ENCODE results near the gene ARL13A. TPM values are rescaled to one million over a fixed set of nuclear protein-coding genes. Genes with fewer than 3 reads are reported as not detected.

The ARL13A gene
- total and polyA plus RNA-seq, 2 of the 13 experiments (the other 11 are each of a cell fraction or from before 2014, with no cell fraction given), result not detected

DNA sequence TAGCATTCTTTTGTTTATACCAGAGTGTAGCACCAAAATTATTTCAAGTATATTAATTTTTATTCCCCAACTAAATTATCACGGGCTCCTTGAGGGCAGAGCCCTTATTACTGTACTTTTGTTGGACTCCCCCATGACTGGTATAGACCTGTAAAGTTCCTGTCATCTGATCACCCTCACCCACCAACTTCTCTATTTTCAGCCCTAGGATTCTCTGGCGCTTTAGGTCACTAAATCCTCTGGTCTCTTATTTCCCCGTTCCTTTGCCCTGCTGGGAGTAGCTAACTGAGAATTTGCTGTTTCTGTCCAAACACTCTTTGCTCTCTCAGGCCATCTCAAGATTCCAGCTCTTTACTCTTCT is 37.6 kb upstream of the ARL13A start:
- no peak for TF ChIP-seq CSRNP1 (CRISPR knock-in tag; IDR thresholded peaks at IDR 0.05)
- H3K79me2 ChIP-seq (ENCODE audit: insufficient read depth, low read length), result no peaks in the 10 kb centered on the region
- no peak overlapping the region for H3K9ac ChIP-seq (ENCODE audit: insufficient read depth, low read depth, low read length)
- H3K27ac ChIP-seq (ENCODE audit: extremely low read length, insufficient read depth, low read length), result no peak overlapping the region
- ChIA-PET CTCF (ENCODE audit: low intra/inter-chr PET ratio, low total read pairs) (no interaction called here), POLR2A (no interaction called here)
- in situ Hi-C loops (cut with HindIII; ENCODE audit: extremely low pct_ligation_motif_present, low pct_unique_long_range_greater_than_20kb), result no loop called here
- no peak overlapping the region for H3K4me2 ChIP-seq (ENCODE audit: low read depth, low read length)
- no peaks in the 10 kb centered on the region for H3K36me3 ChIP-seq (replicated peaks in 1 of 2; ENCODE audit: control insufficient read depth in 1 of 2, insufficient read depth in 2 of 2, low read length in 2 of 2)
- H2AFZ ChIP-seq (ENCODE audit: low read length), result no peak overlapping the region
- no peaks in the 10 kb centered on the region for H4K20me1 ChIP-seq (ENCODE audit: insufficient read depth, low read length)
- BruUV-seq (replicated peaks), result no TSS peak
- 33% methylated on average over 3 of the region's 3 CpGs for WGBS (ENCODE audit: low lambda C conversion rate)
- ATAC-seq (no peak), DNase-seq (ENCODE audit: low spot score) (no peak), FAIRE-seq (no peak)
- H3K4me1 ChIP-seq (ENCODE audit: insufficient read depth, low read length), result peaks cover 6% of the 10 kb centered on the region; the same call in 1 of the 2 replicates
- intact Hi-C loops (cut with micrococcal nuclease; ENCODE audit: unreplicated experiment), result no loop called here
- no peak overlapping the region for H3K4me3 ChIP-seq (replicated peaks in 1 of 3; ENCODE audit: insufficient read depth in 1 of 3, low read depth in 2 of 3, low read length in 3 of 3)
- no peaks in the 10 kb centered on the region for H3K27me3 ChIP-seq (ENCODE audit: control insufficient read depth in 1 of 2, insufficient read depth in 2 of 2, low read length in 2 of 2)
- no peaks in the 10 kb centered on the region for H3K9me3 ChIP-seq (ENCODE audit: low read length)

DNA sequence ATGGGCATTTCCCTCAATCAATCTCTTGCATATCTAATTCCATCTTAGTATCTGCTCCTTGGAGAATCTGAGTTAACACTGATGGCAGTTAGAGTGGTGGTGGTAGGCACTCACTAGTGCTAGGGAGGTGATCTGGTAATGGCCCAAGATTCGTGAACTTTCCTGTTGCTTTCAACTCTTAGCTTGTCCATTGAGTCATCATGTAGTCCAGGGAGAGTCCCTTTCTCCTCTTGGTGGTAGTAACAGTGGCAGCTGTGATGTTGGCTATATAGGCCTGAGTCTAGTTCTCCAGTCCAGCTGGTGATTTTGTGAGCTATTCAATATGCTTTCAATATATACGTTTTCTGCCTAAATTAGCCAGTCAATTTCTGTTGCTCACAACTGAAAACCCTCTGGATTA is 33.7 kb upstream of the ARL13A start:
- FAIRE-seq (no peak), ATAC-seq (no peak)
- in situ Hi-C loops (cut with HindIII; ENCODE audit: extremely low pct_ligation_motif_present, low pct_unique_long_range_greater_than_20kb), result no loop called here

More for the DNA sequence above, 33.7 kb upstream of the ARL13A start:
- Histone ChIP-seq H3K36me3 (replicated peaks in 1 of 2; ENCODE audit: control insufficient read depth in 1 of 2, insufficient read depth in 2 of 2, low read length in 2 of 2) (no peaks in the 10 kb centered on the region), H3K27me3 (ENCODE audit: control insufficient read depth in 1 of 2, insufficient read depth in 2 of 2, low read length in 2 of 2) (no peaks in the 10 kb centered on the region), H3K9me3 (ENCODE audit: low read length) (no peaks in the 10 kb centered on the region), H2AFZ (ENCODE audit: low read length) (no peak overlapping the region), H3K4me3 (replicated peaks in 1 of 3; ENCODE audit: insufficient read depth in 1 of 3, low read depth in 2 of 3, low read length in 3 of 3) (no peak overlapping the region), H3K27ac (ENCODE audit: extremely low read length, insufficient read depth, low read length) (no peak overlapping the region), H4K20me1 (ENCODE audit: insufficient read depth, low read length) (no peaks in the 10 kb centered on the region), H3K4me1 (ENCODE audit: insufficient read depth, low read length) (no peaks in the 10 kb centered on the region), H3K9ac (ENCODE audit: insufficient read depth, low read depth, low read length) (no peak overlapping the region), H3K79me2 (ENCODE audit: insufficient read depth, low read length) (no peaks in the 10 kb centered on the region), H3K4me2 (ENCODE audit: low read depth, low read length) (no peak overlapping the region)
- no TSS peak for BruUV-seq (replicated peaks)
- CTCF ChIA-PET (ENCODE audit: low intra/inter-chr PET ratio, low total read pairs), result no interaction called here
- POLR2A ChIA-PET, result no interaction called here
- TF ChIP-seq, protein P1, sequence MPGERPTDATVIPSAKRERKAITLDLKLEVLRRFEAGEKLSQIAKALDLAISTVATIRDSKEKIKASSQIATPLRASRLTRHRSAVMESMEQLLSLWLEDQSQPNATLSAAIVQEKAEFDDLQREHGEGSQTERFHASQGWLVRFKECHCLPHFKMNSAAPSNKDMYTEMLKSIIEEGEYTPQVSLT (CRISPR knock-in tag; IDR thresholded peaks at IDR 0.05; ENCODE audit: borderline replicate concordance, low read depth), result no peak
- TF ChIP-seq RCOR2 (CRISPR knock-in tag; IDR thresholded peaks at IDR 0.05), result no peak
- WGBS (ENCODE audit: low lambda C conversion rate), result 0% methylated on average over 1 of the region's 2 CpGs
- intact Hi-C loops (cut with micrococcal nuclease; ENCODE audit: unreplicated experiment), result no loop called here
- no peak for DNase-seq (ENCODE audit: low spot score)
